Hematopoietic multipotent progenitor cell treated with erythropoietin and hydrocortisone succinate and interleukin-3 and kit ligand, for 4 days (in vitro differentiated cells): ENCODE measurements around the gene TTYH3.

Experiments used
- DNase-seq: peaks from one replicate; pipeline ENCODE4 v3.0.0-alpha.2; 2015

Gene TTYH3

DNA sequence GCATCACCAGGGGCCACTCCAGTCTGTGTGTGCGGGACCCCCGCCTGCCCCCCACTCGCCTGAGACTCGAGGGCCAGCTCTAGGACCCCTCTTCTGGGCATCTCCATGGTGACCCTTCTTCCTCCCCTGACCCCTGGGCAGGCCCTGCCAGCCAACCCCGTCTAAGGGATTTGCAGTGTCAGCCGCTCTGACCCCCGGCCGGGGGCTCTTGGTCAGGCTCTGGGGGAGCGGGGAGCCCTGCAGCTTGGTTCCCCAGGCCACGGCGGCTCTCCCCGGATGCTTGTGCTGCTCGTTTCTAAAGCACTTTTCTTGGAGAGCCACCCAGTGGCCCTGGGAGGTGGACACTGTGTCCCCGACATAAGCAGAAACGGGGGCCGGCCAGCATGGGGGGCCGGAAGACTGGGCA lies 5.3 kb downstream of the TTYH3 start:
- no peak for DNase-seq

DNA sequence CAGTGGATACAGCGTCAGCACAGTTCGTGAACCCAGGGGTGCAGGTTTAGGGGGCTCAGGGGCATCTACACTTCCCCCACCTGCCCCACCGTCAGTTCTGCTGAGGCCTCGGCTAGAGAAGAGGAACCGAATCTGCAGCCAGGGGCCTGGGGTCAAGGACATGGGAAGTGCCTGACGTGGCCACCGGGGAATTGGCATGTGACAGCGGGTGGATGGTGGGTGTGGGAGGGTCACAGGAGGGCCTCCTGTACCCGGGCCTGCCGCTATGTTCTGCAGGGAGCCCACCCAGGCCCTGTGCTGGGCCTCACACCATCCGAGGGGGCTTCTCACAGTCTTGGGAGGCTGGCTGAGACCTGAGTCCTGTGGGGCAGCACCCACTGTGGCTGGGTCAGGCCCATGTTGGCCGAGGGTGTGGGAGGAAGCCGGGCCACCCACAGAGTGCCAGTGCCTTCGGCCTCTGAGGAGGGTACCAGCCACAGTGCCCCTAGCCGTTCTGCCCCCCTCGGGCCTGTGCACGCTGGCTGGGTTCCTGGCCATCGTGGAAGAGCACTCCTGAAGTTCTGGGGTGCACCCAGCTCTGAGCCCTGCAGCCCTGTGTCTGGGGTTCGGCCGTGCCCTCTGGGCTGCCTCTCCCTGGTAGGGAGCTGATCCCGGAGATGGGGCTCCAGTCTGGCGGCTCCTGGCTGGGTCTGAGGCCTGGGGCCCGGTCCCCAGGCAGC lies 5.9 kb downstream of the TTYH3 start:
- DNase-seq: peak; percentile 57

DNA sequence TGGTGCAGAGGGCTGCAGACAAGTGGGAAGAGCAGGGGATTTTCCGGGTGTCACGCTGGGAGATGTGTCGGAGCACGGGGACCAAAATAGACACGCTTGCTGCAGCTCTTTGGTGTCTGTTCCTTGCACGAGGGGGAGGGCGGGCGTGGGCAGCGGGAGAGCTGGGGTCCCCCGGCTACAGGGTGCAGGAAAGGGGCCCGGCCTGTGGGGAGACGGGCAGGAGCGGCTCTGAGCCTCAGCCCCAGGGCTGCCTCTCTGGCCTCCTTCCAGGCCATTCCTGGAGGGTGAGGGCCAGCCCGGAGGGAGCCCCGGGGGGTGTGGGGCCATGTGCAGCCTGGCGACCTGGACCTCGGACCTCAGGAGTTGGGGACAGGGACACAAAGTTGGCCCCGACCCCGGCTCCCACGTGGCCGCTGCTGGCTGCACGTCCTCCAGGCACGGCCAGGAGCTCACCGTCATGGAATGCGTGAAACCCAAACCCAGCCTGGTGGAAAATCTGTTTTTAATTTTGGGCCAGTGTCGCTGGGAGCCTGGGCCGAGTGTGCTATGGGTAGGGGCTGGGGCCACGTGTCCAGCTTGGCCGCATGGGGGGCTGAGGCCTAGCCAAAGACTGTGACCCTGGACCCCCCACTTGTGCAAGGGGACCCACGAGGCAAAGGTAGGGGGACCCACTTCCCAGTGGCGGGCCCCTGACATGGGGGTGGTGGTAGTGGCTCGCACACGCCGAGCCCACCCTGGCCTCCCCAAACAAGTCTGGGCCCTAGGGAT lies 6.6 kb downstream of the TTYH3 start:
- no peak for DNase-seq

DNA sequence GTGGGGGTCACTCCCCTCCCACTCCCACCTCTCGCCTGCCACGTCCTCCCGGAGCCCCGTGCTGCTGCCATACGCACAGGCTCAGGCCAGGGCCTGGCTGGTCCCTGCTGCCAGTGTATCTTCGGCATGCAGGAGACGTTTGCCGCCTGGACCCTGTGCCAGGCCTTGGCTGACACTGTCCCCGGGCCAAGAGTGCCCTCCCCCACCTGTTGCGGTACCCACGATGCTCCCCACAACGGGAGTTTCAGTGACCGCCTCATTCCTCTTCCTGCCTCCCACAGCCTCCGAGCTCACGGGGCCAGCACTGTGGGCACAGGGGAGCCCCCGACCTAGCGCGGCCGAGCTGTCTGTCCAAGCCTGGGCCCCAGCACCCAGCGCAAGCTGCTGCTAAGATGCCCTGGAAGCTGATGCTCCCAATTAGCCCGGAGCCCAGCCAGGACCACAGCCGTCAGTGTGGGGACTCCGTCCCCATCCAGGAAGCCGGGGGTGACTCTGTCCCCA lies 7.4 kb downstream of the TTYH3 start:
- no peak for DNase-seq

DNA sequence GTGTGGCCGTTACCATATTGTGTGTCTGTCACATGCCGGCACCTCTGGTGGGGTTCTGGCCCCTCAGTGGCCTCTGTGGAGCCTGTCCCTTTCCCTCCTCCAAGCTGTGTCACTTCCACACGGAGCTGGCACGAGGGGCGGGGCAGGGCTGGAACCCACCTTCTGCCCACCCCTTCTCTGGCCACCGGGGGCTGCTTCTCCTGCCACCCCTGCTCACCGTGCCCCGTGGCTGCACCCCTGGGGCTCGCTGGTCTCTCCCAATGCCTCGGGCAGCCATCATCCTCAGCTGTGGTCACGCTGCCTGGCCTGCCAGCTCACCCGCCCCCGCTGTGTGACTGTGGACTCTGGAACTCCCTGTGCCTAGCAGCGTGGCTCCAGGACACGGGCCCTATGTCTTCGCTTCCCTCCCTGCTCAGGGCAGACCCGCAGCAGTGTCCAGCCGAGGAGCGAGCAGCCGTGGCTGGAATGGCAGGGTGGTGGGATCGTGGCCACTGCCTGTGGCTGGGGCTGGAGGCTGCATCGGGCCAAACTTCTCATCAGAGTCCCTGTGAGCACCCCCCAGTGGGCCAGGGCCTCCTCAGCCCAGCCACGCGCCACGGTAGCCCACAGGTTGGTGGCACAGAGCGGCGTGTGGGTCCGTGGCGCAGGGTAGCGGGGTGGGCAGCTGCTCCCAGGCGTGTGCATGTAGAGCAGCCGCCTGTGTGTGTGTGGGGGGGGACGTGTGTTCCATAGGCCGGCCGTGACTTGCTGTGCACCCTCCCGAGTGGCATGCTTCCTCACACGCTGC lies 8.1 kb downstream of the TTYH3 start:
- DNase-seq: no peak

DNA sequence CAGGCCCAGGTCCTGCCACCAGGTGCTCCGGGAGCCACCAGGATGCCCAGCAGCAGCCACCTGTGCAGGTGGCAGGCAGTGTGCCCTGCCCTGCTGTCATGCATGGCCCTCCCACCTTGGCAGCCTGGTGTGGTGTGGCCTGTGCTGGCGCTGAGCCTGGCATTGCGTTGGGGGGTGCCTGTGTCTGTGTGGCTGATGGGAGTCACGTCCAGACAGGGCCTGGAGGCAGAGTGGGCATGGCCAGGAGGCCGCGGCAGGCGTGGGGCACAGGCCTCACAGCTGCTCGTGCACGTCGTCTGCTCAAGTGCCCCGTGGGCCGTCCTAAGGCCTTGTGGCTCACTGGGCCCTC lies 8.7 kb downstream of the TTYH3 start:
- no peak for DNase-seq

DNA sequence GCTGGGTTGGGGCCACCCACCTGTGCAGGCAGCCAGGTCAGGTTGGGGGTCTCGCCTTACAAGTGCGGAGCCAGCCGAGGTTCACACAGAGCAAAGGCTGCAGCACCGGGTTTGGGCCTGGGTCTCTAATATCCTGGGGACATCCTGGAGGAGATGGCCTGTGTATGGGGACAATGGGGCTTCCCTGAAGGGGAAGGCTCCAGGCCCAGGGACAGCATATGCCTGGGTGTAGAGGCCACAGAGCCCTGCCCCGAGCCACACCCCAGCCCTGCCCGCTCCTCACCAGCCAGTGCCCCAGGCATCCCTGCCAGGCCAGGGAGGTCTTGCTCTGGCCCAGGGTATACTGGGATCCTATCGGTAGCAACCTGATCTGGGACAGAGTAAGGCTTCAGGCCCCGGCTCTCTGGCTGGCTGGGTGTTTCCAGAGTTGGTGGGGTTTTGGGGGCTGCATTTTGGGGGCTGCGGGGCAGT lies 9.1 kb downstream of the TTYH3 start:
- DNase-seq: no peak

DNA sequence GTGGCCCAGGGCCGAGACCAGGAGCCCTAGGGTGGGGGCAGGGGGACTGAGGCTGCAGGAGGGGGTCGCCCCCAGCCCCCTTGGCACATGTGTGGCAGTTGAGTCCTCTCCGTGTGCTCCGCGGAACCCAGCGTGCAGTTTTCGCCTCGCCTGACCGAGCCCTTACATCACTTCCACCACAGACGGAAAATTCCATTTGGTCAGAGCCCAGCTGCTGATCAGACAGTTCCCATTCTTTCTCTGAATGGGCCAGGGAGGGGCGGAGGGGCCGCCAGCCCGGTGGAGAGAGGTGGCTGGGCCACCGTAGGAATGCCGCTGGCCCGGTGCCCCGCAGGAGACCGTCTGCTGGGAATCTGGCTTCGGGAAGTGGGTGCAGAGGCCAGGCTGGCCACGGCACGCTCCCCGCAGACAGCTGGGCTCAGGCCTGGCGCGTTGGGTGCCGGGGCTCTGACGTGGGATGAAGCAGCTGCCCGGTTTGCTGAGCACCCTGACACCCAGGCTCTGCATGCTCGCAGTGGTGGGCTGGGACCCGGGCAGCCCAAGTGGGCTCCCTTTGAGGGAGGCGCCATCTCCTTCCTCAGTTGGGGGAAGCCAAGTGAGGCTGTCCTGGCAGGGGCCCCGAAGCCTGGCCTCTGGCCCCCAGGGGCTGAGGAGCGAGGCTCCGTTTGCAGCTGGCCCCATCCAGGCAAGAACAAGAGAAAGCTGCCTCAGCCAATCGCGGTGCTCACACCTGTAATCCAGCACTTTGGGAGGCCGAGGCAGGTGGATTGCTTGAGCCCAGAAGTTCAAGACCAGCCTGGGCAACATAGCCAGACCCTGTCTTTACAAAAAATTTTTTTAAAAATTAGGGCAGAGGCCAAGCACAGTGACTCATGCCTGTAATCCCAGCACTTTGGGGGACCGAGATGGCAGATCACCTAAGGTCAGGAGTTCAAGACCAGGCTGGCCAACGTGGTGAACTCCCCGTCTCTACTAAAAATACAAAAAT lies 9.9 kb downstream of the TTYH3 start:
- peak; percentile 70 for DNase-seq

DNA sequence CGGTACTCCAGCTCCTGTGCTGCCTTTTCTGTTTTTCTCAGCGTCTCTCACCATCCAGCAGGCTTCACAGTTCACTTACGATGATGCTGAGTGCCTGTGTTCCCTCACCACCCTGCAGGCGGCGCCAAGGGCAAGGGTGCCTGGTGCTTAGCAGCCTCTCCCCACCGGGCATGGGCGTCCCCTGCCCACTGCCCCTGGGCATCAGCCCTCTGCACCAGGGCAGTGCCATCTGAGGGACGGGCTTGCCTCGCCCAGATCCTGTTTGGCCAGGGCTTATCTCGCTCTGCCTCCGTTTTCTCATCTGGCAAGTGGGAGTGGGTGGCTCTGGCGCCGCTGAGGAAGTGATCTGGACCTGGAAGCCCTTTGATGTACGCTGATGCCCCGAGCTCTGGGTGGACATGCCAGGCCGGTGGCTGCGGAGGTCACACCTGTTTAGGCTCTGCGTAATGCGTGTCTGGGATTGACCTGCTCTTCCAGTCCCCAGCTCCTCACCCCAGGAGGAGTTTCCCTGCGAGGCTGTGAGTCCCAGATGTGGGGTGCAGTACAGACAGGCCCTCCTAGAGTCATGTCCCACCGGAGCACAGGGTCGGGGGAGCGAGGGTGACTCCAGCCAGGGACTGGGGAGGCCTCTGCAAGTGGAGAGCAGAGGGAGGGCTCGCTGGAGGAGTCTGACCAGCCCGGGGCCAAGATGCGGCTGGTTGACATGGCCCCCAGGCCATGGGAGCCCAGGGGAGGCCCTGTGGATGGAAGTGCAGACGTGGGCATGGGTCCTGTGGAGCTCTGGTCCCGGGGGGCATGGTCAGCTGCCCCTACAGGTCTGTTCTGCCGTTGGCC lies 11.8 kb downstream of the TTYH3 start:
- DNase-seq: peak; percentile 65

DNA sequence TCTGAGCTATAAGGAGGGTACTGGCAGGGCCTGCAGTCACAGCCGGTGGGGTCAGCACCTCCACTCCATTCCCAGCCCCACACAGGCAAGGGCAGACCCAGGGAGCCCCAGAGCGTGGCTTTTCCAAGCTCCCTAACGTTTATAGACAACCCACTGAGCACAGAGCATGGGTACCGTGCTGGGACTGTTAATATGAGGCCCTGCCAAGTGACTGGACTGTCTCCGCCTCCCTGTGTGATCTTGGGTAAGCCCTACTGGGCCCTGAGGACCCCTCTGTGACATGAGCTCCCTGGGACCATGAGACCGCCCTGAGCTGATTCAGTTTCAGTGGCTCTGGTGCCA lies 12.4 kb downstream of the TTYH3 start:
- DNase-seq: no peak

DNA sequence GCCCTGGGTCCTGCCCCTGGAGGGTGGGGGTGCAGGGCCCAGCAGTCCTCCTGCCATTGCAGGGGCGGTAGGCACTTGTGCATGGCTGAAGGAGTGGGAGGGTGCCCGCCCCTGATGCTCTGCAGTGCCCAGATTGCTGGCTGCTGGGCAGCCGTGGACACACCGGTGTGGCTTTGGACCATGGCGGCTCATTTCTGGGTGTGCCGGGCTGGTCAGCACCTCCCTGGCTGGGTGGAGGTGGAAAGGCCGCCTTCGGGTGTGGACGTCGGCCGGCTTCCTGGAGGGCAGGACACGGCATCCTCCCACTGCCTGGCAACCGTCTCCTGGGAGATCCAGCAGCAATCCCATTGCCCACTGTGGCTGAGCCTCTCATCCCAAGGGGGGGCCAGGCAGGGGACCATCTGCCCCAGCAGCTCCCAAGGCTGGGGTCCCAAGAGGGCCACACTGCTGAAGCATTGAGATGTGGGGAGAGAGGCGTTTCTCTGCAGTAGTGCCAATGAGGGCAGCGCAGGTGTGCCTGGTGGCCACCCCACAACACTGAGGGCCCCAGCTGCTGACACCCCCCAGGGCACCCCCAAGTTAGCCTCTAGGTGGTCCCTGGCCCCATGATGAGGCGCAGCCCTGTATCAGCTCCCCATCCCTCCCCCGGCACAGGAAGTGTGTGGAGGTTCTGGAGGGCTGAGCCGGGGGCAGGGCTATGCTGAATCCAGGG lies 12.9 kb downstream of the TTYH3 start:
- no peak for DNase-seq

DNA sequence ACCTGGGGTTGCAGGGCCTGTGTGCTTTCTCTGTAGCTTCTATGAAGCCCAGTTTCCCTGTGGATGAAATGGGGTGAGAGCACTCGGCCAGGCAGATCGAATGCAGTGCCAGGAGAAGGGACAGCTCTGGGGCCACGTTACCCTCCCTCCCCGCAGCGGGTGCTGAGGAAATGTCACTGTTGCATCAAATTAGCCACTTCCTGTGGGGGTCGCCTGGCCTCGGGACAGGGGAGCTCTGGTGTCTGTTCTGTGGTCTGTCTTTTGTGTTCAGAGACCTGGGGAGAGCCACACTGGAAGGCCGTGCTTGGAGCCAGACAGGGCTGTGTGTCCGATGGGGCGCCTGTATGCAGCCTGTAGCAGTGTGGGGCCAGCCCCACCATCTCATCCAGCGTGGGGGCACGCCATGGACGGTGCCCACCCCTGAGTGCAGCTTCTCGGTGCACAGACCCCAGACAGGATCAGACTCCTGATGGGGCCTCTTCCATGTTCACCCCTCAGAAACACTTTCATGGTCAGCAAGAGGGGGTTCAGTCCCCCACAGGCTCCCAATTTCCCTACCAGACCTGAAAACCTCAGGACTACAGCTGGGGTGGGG lies 13.6 kb downstream of the TTYH3 start:
- peak; percentile 91 for DNase-seq

DNA sequence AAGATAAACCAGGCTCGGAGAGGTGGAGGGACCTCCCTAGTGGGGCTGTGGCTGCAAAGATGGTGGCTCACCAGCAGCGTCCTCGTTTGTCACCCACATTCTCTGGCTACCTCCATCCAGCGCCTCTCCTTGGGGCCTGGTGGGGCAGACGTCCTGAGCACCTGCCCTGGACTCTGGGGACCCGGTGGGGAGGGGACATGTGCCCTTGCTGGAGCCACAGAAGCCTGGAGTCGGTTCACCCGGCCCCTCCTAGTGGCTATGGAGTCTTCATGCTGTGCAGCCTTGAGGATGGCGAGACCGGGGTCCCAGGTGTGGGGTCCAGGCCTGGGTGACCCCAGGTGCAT lies 14.5 kb downstream of the TTYH3 start:
- no peak for DNase-seq

DNA sequence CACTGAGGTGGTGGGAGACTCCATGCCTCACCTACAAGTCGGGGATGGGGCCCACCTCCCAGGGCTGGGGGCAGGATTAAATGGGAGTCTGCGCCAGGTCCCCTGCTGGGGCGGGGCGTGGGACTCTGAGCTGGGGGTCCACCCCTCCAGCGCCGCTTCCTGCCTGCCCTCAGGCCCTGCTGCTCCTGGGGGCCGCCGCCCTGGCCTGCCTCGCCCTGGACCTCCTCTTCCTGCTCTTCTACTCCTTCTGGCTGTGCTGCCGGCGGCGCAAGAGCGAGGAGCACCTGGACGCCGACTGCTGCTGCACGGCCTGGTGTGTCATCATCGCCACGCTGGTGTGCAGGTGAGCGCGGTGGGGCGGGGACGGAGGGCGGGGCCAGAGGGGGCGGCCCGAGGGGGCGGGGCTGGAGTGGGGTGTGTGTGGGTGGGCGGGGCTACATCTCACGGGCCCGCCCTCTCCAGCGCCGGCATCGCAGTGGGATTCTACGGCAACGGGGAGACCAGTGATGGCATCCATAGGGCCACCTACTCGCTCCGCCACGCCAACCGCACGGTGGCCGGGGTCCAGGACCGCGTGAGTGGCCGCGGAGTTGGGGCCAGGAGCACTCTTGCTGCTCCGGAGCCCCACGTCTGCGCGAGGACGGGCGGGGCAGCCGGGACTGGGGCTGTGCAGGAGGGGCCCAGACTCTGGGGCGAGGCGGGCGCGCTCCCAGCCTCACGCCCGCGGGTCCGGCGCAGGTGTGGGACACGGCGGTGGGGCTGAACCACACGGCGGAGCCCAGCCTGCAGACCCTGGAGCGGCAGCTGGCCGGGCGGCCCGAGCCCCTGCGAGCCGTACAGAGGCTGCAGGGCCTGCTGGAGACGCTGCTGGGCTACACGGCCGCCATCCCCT lies 15.1 kb downstream of the TTYH3 start:
- DNase-seq: no peak

DNA sequence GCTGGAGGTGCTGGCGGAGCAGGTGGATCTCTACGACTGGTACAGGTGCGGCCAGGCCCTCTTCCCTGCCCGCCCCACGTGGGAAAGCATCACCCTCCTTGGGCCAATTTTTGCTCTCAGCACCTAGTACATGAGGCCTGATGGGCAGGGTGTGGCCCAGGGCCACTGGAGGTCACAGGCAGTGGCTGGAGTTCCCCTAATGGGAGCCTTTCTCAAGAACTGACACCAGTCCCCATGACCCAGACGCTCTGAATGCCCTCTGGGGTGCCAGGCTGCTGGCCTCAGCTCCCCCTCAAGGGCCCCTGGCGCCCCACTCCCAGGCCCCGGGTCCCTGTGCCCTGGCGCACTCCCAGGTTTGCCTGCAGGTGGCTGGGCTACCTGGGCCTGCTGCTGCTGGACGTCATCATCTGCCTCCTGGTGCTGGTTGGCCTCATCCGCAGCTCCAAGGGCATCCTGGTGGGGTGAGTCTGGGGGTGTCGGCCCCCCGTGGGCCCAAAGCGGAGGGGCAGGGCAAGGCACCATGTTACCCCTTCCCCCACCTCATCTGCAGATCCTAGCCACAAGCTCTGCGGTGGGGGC lies 15.9 kb downstream of the TTYH3 start:
- no peak for DNase-seq

DNA sequence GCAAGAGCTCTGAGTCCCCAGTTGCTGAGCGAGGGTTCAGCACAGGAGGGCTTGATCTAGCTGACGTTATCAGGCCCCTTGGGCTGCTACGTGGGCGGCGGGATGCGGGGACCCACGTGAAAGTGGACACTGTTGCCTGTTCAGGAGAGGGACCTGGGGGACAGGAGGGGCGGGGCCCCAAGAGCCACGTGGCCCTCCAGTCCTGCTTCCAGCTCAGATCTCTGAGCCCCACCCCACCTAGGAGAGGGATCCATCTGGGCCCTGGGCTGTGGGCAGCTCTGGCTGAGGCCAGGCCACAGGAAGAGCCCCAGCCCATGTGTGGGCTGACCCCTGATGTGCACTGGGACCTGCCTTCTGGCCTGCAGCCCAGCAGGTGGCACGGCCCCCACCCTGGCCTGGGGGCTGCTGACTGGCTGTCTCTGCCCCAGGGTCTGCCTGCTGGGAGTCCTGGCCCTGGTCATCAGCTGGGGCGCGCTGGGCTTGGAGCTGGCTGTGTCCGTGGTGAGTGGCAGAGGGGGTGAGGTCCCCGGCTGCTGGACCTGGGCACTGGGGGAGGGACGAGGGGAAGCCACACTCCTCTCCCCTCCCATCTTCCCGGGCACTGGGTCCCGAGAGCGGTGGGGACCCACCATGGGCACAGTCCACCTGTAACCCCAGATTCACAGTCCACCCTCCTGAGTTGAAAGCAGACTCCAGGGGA lies 17.5 kb downstream of the TTYH3 start:
- no peak for DNase-seq

DNA sequence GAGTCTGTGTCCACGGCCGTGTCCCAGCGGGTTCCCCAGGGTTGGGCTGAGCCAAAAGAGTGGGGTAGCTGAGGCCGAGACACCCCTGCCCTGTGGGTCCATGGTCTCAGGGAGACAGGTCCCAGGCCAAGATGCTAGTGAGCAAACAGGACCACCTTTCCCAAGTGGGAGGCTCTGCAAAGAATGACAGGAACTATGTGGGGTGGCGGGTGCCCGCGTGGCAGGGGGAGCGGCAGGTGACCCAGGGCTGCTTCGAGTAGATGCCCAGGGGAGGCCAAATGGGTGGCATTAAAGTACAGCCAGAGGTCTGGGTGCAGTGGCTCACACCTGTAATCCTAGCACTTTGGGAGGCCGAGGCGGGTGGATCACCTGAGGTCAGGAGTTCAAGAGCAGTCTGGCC lies 18.2 kb downstream of the TTYH3 start:
- no peak for DNase-seq

DNA sequence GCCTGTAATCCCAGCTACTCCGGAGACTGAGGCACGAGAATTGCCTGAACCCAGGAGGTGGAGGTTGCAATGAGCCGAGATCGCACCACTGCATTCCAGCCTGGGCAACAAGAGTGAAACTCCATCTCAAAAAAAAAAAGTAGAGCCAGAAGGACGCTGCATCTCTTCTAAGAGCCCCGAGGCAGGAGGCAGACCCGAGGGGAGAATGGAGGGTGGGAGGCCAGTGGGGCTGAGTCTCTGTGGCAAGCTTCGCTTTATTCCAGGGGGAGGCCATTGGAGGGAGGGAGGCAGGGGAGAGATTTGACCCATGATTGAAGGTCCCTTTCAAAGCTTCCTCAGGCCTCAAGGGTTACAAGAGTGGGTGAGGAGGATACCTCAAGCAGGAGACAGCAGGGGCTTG lies 18.7 kb downstream of the TTYH3 start:
- no peak for DNase-seq
